Measurements from ENCODE around the gene ZKSCAN4. TPM values are rescaled to one million over a fixed set of nuclear protein-coding genes. Genes with fewer than 3 reads are reported as not detected.
A peak's percentile ranks its signal among the peaks of the same experiment; 100 is the strongest.

ZKSCAN4 gene
- total RNA-seq, 1 donor from 2014 or later: 10.6 TPM

DNA sequence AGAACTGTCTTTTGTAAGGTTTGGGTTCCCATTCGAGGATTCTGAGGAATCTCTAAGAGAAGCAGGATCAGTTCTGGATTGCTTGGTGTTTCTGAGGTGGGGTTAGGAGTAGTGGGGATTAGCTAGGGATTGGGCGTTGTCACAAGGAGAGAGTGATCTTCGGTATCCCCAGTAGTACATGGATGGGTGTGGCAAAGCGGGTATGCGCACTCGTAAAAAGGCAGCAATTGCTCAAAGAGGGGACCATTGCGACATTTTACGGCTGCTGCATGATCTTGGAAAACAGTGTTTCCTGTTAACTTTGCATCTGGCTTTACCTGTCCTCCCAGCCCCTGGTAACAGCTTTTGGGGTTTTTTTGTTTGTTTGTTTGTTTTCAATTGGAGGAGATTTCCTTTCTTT, 36.6 kb downstream of the ZKSCAN4 start:
- peaks cover 12% of the 10 kb centered on the region for H3K4me1 Mint-ChIP-seq (ENCODE audit: unreplicated experiment)
- DNase-seq (ENCODE audit: low spot score): no peak
- TF ChIP-seq, protein P1, sequence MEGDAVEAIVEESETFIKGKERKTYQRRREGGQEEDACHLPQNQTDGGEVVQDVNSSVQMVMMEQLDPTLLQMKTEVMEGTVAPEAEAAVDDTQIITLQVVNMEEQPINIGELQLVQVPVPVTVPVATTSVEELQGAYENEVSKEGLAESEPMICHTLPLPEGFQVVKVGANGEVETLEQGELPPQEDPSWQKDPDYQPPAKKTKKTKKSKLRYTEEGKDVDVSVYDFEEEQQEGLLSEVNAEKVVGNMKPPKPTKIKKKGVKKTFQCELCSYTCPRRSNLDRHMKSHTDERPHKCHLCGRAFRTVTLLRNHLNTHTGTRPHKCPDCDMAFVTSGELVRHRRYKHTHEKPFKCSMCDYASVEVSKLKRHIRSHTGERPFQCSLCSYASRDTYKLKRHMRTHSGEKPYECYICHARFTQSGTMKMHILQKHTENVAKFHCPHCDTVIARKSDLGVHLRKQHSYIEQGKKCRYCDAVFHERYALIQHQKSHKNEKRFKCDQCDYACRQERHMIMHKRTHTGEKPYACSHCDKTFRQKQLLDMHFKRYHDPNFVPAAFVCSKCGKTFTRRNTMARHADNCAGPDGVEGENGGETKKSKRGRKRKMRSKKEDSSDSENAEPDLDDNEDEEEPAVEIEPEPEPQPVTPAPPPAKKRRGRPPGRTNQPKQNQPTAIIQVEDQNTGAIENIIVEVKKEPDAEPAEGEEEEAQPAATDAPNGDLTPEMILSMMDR (IDR thresholded peaks at IDR 0.05; ENCODE audit: unreplicated experiment): no peak
- H3K4me3 Mint-ChIP-seq (ENCODE audit: unreplicated experiment): no peak overlapping the region
- no peak overlapping the region for H3K27ac Mint-ChIP-seq (ENCODE audit: unreplicated experiment)
- peaks cover 17% of the 10 kb centered on the region for H3K27me3 Mint-ChIP-seq (ENCODE audit: unreplicated experiment)
- no peaks in the 10 kb centered on the region for H3K9me3 Mint-ChIP-seq (ENCODE audit: unreplicated experiment)
- H3K36me3 Mint-ChIP-seq (ENCODE audit: low read depth, unreplicated experiment): no peaks in the 10 kb centered on the region

DNA sequence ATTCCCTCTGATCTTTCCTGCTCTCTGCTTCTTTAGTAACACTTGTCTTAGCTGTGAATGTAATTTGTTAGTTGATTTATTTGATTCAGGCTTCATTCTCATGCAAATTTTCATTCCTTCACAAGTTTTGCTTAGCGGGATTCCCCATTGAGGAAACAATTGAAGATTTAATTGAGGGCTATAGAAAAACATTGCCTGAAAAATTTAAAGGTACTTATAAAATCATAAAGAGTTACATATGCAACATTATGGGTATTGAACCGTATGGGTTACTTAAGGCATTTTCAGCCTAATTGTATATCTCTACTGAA, 38.9 kb downstream of the ZKSCAN4 start:
- no peak for DNase-seq (ENCODE audit: low spot score)
- Mint-ChIP-seq H3K27me3 (ENCODE audit: unreplicated experiment) (peaks cover 15% of the 10 kb centered on the region), H3K27ac (ENCODE audit: unreplicated experiment) (peak overlapping the region; percentile 67)

DNA sequence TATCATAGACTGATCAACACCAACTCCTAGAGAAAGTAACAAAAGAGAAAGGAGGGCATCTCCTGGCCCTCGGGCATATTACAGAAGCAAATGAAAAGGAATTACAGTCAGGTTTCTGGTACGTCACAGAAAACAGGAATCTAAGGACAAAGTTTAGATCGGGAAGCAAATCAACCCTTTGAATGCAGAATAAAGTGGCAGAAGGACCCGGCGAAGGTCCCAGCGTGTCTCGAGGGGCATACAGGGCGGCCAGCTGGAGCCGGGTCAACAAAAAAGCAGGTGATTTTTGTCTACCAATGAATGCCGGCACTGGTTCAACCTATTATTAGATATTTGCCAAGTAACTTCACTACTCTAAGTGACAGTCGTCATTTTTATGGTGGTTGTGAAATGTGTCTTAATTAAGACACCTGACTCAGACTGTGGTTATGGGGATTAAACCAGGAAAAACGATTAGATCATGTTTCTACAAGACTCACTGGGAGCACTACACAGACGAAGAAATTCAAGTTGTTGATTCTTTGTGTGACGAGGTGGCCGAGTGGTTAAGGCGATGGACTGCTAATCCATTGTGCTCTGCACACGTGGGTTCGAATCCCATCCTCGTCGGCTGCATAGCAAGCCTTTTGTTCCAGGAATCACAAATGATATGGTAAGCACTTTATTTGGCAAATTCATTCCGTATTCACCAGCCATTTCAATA, 39.4 kb downstream of the ZKSCAN4 start:
- TF ChIP-seq, protein P1 (IDR thresholded peaks at IDR 0.05; ENCODE audit: unreplicated experiment): no peak
- Mint-ChIP-seq H3K9me3 (ENCODE audit: unreplicated experiment) (no peaks in the 10 kb centered on the region), H3K4me1 (ENCODE audit: unreplicated experiment) (peaks cover 21% of the 10 kb centered on the region), H3K4me3 (ENCODE audit: unreplicated experiment) (peak overlapping the region; percentile 89), H3K36me3 (ENCODE audit: low read depth, unreplicated experiment) (no peaks in the 10 kb centered on the region), H3K27ac (ENCODE audit: unreplicated experiment) (peak overlapping the region; percentile 67), H3K27me3 (ENCODE audit: unreplicated experiment) (peaks cover 15% of the 10 kb centered on the region)
- peak; percentile 73 for DNase-seq (ENCODE audit: low spot score)

More for the DNA sequence above, 38.9 kb downstream of the ZKSCAN4 start:
- H3K4me3 Mint-ChIP-seq (ENCODE audit: unreplicated experiment): peak overlapping the region; percentile 89
- peaks cover 16% of the 10 kb centered on the region for H3K4me1 Mint-ChIP-seq (ENCODE audit: unreplicated experiment)
- no peaks in the 10 kb centered on the region for H3K36me3 Mint-ChIP-seq (ENCODE audit: low read depth, unreplicated experiment)
- TF ChIP-seq, protein P1 (IDR thresholded peaks at IDR 0.05; ENCODE audit: unreplicated experiment): no peak
- H3K9me3 Mint-ChIP-seq (ENCODE audit: unreplicated experiment): no peaks in the 10 kb centered on the region

DNA sequence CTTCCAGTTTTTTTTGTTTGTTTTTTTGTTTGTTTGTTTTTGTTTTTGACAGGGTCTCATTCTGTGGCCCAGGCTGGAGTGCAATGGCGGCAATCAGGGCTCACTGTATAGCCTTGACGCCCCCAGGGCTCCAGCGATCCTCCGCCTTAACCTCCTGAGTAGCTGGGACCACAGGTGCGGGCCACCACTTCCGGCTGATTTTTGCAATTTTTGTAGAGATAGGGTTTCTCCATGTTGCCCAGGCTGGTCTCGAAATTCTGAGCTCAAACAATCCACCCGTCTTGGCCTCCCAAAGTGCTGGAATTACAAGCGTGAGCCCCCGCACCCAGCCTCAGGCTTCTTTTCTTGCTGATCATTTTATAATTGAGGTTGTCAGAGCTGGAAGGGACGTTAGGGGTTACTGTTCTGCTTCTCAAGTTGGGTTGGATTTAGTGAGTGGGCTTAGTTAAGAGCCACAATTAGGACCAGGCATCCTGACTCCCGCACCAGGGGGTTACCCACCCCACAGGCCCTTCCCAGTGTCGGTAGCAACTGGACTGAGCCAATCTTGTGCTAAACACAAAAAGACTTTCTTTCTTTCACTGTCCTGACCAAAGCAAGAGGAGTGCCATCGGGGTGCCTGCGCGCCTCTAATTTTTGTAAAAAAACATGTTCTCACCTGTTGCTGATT, 40.1 kb downstream of the ZKSCAN4 start:
- DNase-seq (ENCODE audit: low spot score): no peak
- Mint-ChIP-seq H3K9me3 (ENCODE audit: unreplicated experiment) (no peaks in the 10 kb centered on the region), H3K4me1 (ENCODE audit: unreplicated experiment) (peaks cover 23% of the 10 kb centered on the region), H3K4me3 (ENCODE audit: unreplicated experiment) (peak overlapping the region; percentile 89), H3K36me3 (ENCODE audit: low read depth, unreplicated experiment) (no peaks in the 10 kb centered on the region), H3K27ac (ENCODE audit: unreplicated experiment) (peak overlapping the region; percentile 57), H3K27me3 (ENCODE audit: unreplicated experiment) (peaks cover 18% of the 10 kb centered on the region)
- TF ChIP-seq, protein P1 (IDR thresholded peaks at IDR 0.05; ENCODE audit: unreplicated experiment): no peak
